ENCODE data around the gene ZNF335.
"Not testable (repeated sequence)": the region's sequence is repeated elsewhere in the genome, so short reads cannot be mapped to it uniquely, and the experiment has no call there.

The ZNF335 gene

DNA sequence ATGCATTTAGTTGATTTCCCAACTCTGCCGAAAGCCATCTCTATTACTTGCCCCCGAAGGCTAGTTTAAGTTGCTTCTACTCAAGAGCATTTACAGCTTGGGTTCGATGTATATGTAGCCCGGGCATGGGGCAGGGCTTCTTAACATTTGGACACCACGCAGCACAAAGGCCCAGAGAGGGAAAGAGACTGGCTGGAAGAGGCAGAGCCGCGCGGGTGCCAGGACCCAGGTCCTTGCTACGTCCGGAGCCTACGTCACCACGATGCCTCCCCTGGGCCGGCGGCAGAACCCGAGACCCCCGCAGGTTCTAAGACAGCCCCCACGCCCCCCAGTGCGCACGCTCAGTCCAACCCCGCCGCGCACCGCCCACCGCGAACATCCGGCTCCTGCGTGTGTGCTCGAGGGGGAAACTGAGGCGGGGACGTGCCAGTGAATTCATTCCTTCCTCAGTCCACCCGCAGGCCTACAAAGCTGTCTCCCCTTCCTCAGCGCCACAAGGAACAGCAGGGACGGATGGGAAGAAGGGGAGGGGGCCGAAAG is 37.9 kb downstream of the ZNF335 start:
- DNase-seq (ENCODE audit: low read depth in 2 of 2): peak; percentile 22 to 40

DNA sequence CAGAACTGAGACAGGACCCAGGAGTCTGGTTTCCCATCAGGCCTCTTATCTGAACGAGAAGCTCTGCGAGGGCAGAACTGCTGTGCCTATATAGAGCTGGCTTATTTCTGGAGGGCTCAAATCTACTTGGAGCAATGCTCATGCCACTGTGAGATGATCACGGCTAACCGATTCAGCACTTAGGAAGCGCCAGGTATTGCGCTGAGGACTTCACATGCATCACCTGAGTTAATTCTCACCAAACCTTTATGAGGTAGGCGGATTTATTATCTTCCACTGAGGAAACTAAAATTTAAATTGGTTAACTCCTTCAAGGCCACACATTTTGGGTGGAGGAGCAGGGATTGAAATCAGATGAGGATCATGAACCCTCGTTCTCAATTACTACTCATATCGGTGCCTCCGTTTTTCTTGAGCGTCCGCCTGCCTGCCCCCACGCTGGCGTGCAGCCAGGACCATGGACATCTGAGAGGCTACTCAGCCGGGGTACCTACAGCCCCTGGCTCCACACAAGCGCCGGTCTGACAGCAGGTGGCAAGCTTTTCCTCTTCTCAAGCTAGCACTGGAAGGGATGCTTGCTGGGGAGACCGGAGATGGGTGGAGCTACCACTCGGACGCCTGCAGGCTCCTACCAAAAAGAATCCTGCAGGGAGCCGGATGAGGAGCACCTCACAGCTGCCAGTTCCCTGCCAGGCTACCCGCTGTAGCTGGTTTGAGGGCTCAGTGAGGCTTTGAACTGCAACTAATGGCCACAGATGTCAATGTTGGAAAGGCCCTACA is 38.5 kb downstream of the ZNF335 start:
- peak; percentile 38 to 53 for DNase-seq (ENCODE audit: low read depth in 2 of 2)

DNA sequence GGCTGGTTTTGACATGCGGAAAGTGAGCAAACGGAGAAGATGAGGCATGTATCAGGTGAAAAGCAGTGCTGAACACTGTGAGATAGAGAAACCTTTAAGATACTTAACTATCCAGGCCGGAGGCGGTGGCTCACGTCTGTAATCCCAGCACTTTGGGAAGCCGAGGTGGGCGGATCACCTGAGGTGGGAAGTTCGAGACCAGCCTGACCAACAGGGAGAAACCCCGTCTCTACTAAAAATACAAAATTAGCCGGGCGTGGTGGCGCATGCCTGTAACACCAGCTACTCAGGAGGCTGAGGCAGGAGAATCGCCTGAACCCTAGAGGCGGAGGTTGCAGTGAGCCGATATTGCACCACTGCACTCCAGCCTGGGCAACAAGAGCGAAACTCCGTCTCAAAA is 40.3 kb downstream of the ZNF335 start:
- DNase-seq (ENCODE audit: low read depth in 2 of 2): not testable (repeated sequence)

DNA sequence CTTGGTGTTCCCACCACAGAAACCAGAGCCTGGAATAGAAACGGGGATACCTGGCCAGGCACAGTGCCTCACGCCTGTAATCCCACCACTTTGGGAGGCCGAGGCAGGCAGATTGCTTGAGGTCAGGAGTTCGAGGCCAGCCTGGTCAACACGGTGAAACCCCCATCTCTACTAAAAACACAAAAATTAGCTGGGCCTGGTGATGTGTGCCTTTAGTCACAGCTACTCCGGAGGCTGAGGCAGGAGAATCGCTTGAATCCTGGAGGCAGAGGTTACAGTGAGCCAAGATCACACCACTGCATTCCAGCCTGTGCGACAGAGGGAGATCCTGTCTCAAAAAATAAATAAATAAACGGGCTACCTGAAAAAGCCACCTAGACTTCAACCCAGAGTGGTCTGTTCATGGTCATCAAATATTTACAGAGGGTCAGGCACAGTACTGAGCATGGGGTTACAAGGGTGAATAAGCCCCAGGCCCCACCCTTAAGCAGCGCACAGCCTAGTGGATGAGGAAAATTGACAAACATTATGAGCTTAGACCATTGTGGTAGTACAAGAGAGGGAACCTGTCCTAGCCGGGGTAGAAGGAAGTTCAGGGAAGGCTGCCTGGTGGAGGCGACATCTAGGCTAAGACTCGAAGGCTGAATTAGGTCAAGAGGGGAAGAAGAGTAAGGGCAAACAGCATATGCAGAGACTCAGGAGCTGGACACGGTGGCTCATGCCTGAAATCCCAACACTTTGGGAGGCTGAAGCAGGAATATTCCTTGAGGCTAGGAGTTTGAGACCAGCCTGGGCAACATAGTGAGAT is 44.7 kb downstream of the ZNF335 start:
- DNase-seq (ENCODE audit: low read depth in 2 of 2): no peak

DNA sequence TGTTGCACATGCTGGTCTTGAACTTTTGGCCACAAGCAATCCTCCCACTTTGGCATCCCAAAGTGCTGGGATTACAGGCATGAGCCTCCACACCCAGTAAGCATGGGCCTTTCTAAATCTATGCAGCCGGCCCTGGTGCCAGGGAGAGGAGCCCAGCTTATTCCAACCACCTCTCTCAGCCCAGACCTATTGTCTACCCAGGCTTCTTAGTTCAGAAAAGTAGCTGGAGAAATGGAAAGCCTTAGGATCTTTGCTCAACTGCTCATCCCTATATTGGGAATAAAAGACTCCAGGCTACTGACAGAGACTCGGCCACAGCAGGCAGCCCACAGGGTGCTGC is 45.3 kb downstream of the ZNF335 start:
- DNase-seq (ENCODE audit: low read depth in 2 of 2): no peak

DNA sequence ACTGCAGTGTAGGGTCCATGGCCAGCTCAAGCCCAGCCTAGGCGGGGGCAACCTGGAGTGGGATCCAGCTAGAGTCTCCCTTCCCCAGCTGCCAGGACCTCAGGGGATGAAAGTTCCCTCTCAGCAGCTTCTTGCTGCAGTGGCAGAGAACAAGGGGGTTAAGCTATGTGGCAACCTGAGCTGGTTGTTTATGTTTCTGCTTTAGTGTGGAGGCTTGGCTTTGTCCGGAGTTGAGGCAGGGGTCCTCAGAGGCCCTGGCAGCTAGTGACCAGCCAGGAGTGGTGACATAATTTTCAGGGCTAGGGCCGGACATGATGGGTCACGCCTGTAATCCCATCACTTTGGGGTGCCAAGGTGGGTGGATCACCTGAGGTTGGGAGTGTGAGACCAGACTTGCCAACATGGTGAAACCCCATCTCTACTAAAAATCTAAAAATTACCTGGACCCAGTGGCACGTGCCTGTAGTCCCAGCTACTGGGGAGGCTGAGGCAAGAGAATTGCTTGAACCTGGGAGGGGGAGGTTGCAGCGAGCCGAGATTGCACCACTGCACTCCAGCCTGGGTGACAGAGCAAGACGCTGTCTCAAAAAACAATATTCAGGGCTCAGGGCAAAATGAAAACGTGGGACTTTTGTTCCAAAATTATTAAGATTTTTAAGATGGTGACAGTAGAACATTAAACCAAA is 46.0 kb downstream of the ZNF335 start:
- DNase-seq (ENCODE audit: low read depth in 2 of 2): no peak

DNA sequence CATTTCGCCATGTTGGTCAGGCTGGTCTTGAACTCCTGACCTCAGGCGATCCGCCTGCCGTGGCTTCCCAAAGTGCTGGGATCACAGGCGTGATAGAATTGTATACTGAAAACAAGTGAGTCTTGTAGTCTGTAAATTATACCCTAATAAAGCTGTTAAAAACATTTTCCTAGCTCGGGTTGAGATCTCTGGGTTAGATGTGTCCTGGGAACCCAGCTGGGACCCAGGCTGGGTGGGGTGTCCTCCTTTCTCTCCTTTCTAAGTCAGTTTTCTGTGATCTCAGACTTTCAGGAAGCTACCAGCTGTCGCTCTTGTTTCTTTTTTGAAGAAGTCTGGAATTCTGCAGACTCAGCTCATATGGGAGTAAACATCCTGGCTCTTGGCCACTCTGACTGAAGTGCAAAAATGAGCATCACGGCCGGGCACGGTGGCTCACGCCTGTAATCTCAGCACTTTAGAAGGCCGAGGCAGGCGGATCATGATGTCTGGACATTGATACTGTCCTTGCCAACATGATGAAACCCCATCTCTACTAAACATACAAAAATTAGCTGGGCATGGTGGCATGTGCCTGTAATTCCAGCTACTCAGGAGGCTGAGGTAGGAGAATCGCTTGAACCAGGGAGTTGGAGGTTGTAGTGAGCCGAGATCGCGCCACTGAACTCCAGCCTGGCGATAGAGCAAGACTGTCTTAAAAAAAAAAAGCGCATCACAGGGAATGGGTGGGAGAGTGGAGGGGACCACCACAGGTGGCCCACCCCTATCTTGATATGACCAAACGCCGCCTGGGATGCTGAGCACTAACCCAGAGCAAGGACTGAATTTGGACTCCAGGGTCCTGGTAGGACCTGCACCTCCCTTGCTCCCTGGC is 47.4 kb downstream of the ZNF335 start:
- DNase-seq (ENCODE audit: low read depth in 2 of 2): no peak

DNA sequence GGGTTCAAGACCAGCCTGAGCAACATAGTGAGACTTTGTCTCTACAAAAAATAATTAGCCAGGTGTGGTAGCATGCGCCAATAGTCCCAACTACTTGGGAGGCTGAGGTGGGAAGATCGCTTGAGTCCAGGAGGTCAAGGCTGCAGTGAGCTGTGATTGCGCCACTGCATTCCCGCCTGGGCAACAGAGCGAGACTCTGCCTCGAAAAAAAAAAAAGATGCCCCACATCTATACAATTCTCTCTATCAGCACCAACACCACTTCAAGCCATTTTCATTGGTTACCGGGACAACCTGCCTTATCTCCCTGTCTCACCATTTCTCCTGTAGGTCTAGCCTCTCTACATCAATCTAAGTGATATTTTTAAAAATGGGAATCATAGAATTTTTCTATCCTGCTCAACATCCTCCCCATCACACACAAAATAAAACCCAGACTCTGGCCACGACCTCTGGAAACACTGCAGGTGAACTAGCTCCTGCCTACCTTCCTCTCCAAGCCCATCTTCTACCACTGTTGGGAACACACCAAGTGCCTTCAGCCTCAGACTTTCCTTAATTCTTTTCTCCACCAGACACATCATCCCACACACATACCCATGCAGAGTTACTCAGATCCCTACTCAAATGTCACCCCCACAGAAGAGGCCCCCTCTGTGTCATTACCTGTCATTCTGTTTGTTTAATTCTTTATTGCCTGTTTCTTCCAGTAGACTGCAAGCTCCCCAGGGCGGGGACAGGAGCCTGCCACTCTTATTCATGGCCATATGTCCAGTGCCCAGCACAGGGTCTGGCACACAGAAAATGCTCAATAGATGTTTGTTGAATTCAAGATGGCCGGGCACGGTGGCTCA is 50.4 kb downstream of the ZNF335 start:
- no peak for DNase-seq (ENCODE audit: low read depth in 2 of 2)

DNA sequence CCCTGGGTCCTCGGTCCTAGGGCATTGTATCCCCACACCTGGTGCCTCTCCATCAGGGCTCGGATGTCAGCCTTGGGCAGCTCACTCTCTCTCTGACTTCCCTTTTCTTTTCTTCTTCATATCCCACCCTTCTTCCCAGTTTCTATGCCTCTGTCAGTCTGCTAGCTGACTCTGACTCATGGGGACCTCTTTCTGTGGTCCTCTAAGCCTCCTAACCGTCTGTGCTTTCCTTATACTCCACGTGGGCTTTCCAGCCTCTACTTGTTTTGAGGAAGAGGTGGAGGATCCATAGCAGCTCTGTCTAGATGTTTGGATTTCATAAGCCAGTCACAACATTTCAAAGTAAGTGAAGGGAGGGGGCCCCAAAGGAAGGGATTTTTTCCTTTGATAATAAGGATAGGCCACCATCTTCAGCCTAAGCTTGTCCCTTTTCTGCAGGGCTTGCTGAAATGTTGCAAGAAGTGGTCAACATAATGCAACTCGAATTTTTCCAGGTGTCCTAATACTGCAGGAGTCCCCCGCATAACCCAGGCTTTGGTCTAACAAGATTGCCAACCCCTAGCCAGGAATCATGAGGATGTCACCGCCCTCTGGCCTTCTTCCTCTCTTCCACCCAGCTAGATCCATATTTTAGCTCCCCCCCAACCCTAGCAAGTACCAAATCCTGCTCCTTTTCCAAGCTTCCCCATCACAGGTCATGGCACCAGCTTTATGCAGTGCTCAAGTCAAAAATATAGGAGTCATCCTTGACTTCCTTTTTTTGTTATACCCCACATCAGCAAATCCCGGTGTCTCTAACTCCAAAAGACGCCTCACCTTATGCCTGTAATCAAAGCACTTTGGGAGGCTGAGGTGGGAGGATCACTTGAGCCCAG is 51.3 kb downstream of the ZNF335 start:
- DNase-seq (ENCODE audit: low read depth in 2 of 2): no peak

DNA sequence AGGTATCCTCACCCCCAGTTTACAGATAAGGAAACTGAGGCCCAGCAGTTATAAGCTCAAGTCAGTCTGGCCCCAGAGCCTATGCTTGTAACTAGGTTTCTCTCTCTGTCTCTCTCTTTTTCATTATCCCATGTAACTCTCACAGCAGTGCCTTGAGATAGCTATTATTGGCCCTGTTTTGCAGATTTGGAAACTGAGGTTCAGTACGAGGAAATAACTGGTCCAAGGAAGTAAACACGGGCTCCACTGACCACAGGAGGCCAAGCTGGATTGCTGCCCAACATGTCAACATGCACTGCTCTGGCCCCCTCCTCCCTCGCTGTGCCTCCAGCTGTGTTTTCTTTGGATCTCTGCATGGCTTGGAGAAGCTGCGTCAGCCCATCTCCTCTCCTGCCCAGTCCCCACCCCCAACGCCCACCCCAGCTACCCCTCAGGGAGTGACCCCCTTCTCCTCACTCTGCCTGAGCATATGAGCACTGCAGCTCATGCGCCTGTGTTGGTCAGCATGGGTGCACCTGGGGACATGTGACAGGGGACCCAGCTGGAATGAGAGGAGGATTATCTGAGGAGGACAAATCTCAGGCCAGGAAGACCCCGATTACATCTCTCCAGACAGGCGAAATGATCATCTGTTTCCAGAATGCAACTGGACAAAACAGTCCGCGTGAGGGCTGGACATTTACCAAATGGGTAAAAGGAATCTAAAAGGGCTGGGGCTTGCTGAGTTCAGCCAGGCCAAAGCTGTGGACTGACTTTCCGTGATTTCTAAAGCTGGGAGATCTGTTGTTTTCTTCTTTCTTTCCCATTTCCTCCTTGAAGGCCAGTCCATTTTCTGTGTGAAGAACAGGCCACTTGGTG is 52.2 kb downstream of the ZNF335 start:
- no peak for DNase-seq (ENCODE audit: low read depth in 2 of 2)

DNA sequence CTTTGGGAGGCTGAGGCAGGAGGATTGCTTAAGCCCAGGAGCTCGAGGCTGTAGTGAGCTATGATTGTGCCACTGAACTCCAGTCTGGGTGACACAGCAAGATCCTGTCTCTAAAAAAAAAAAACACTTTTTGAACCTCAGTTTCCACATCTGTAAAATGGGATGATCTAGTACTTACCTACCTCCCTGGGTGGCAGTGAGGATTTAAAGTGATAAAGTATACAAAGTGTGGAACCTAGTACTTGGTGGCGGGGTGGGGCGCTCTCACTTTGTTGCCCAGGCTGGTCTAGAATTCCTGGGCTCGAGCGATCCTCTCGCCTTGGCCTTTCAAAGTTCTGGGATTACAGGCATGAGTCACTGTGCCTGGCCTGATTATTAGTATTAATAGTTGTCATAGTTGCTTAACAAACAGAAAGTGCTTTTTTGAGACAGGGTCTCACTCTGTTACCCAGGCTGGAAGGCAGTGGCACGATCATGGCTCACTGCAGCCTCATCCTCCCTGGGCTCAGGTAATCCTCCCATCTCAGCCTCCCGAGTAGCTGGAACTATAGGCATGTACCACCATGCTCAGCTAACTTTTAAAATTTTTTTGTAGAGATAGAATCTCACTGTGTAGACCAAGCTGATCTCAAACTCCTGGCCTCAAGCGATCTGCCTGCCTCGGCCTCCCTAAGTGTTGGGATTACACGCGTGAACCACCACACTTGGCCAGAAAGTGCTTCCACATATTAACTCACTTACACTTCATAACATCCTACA is 53.0 kb downstream of the ZNF335 start:
- DNase-seq (ENCODE audit: low read depth in 2 of 2): no peak

DNA sequence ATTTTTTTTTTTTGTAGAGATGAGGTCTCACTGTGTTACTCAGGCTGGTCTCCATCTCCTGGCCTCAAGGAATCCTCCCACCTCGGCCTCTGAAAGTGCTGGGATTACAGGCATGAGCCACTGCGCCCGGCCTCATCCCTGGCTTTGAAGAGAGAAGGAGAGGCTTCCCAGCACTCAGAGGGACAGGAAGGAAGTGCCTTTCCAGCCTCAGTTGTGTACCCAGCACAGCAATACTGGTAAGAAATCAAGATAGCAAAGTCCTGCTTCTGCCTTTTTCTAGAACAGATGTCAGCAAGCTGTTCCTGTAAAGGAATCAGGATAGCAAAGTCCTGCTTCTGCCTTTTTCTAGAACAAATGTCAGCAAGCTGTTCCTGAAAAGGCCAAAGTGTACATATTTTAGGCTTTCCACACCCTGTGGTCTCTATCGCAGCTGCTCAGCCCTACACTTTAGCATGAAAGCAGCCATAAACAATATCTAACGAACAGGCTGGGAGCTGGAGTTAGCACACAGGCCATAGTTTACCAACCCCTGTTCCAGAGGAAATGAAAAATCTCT is 53.7 kb downstream of the ZNF335 start:
- DNase-seq (ENCODE audit: low read depth in 2 of 2): no peak

DNA sequence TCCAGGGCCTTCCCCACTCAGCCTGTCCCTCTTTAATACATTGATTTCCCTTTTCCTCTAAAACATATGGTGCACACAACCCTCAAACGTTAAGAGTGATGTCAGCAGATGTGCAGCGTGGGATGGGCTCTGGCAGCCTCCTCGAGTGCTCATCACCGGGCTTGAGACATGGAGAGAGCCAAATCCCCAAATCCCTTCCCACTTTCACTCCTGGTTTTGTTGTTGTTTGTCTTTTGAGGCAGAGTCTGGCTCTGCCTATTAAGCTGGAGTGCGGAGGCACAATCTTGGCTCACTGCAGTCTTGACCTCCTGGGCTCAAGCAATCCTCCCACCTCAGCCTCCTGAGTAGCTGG is 54.2 kb downstream of the ZNF335 start:
- DNase-seq (ENCODE audit: low read depth in 2 of 2): no peak

DNA sequence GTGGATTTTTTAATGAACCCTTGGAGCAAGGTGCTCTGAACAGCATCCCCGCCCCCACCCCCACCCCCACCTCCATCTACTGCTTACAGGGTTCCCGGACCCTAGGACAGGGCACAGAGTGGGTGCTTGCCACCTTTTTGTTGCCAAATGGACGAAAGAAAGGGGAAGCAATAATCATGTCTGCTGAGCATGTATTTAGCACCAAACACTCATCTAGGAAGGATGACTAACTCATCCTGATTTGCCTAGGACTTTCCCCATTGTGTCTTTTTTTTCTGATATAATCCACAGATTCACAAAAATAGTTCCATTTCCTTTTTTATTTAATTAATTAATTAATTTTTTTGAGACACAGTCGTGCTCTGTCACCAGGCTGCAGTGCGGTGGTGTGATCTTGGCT is 58.9 kb downstream of the ZNF335 start:
- DNase-seq (ENCODE audit: low read depth in 2 of 2): no peak

DNA sequence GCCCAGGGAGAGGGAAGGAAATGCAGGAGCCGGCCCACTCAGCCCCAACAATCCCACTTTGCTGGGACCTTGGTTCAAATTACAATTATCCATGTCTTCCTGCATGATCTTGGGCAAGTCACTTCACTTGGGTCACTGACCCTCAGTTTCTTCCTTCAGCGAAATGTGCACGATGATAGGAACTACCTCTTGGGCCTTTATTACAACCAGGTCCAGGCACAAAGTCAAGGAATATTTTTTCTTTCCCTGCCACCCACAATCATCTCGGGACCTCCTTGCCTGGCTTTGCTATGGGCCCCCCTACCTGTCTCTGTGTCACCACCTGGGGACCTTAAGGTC is 59.7 kb downstream of the ZNF335 start:
- DNase-seq (ENCODE audit: low read depth in 2 of 2): no peak

DNA sequence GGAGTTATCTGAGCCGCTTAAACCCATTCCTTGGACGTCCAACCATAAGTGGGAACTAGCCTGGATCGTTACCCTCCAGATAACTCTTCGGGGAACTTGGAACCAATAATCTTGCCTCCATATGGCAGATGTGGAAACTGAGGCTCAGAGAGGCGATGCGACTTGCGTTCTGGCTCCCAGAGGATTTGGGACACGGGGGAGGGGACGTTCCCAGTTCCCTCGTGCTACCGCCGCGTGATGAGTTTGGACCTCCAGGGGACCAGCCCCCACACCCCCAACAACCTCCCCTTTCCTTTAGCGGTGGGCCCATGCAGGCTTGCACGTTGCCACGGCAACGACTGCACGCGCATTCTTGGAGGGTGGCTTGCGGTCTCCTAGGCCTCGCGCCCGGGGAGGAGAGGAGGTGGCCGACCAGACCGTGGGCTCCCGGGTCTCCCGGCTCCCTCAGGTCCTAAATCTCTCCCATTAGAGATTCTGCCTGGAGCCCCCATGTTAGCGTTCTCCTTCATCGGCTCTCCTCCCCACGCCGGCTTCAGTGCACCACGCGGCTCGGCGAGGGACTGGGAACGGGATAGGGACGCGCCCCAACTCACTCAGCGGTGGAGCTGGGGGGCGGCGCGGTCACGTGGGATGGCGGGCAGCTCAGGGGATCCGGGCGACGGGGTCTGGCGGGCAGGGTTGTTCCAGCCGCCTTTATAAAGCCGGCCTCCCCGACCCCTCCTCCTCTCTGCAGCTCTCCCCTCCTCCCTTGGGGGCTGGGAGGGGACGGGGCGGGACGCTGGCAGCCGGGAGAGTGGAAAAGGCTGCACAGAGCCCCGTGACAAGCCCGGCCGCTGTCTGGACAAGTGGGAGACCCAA is 60.3 kb downstream of the ZNF335 start, which contains the start of gene PLTP:
Gene PLTP, minus strand, starts transcription at position 670 of the 858 bp plus-strand sequence. CDS start 703 bp downstream, outside the sequence.
- no peak for DNase-seq (ENCODE audit: low read depth in 2 of 2)
